ENCODE results near the gene MALRD1.

The MALRD1 gene

DNA sequence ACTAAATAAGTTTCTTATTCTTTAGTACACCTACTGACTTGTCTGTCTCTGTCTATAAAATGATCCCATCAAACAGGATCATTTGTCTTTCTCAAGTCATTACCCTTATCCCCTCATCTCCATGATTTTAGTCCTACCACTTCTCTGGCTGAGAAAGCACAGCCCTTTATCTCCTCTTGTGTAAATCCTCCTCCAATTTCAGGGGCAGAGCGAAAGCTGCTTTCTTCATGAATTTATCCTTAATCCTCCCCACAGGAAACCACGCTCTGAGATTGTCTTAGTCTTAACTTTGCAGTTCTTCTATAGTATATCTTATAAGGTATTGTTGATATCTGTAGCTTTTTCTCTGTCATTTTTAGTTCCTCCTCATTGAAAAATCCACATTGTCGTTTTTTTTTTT lies 528.0 kb downstream of the MALRD1 start:
- DNase-seq (ENCODE audit: low read depth): no peak

DNA sequence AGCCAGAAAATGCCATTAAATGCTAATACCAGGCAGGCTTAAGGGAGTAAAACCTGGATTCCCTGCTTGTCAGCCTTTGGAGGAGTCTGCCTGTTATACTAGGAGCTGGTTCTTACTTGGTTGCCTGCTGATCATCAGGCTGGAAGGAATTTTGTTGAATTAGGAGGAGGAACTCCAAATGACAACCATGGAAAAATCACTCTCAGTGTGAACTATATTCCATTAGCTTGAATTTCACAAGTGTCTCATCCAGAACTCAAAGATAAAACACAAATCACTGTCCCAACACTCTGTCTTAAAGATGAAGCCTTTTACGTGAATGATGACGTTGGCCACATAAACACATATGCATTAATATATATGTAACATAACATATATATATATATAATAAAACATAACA lies 528.8 kb downstream of the MALRD1 start:
- DNase-seq (ENCODE audit: low read depth): no peak

DNA sequence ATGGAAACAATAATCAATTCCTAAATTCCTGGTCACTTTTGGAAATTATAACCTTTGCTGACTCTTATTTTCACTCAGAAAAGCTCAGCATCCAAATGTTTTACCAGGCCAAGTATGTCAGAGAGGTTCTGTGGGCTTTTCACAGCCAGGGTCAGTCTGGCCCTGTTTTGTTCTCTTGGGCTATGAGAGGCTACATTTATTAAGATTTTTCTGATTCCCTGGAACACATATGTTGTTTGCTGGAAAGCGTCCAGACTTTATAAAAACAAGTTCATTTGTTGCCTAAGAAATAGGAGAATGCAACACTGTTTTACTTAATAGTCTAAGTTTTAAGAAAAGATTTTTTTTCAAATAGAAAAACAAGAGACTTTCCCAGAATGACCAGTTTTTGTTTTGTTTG lies 529.2 kb downstream of the MALRD1 start:
- no peak for DNase-seq (ENCODE audit: low read depth)

DNA sequence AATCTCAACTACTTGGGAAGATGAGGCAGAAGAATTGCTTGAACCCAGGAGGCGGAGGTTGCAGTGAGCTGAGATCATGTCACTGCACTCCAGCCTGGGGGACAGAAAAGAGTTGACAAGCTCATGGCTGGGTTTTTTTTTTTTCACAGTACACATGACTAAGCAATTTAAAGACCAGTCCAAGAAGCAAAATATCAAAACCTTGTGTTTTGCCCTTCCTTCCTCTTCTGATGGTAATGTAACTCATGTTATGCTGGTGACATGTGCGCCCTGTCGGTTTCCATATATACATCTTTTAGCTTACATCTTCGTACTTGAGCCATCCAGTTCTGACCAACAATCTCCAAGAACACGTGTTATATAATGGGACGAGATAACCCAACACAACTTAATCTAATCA lies 530.0 kb downstream of the MALRD1 start:
- no peak for DNase-seq (ENCODE audit: low read depth)

DNA sequence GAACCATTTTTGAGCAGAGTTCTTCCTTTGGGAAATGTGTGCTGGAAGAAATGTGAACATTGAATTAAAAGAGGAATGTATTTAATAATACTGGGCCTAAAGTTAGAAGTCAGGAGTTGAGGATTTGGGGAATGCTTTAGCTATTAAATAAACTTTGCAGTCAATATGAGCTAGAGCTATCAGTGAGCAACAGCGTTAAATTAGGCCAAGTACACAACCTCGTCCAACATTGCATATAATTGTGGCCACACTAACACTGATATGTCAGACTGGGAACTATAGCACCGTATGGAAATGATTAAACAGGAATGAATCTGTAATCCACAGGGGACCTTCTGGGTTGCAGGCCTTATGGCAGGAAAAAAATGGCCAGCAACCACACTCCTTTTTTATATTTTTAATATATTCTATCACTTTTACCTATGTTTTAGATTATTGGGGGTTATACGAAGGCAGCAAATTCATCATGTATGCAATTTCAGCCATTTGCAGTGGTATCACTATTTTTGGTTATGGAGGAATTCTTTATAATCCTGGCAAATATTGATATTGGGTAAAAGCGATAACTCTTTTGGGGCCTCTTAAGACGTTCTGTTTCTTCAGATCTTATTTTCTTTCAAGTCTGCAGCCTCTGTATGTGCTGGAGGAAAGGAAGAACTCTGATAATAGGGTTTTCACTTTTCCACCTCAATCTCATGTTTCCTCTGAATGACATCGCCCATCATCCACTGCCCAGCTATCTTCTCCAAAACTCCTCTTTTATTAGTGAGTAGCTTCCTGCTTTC lies 531.4 kb downstream of the MALRD1 start:
- DNase-seq (ENCODE audit: low read depth): no peak

DNA sequence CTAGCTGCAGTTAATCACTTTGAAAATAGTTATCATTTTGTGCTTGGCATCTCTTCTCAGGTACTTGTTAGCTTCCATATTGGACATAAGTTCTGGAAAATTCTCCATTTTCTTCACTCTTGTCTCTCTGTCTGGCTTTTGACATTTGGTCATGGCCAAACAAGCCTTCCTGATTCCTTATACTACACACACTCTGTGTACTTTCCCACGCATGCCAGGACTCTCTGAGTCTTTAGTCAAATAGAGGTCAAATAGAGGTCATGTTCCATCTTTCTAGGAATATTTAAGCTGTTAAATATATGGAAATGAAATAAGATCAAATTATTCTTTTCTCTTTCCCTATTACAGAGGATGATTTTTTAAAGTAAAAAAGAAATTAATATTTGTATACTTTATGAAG lies 532.1 kb downstream of the MALRD1 start:
- DNase-seq (ENCODE audit: low read depth): no peak

DNA sequence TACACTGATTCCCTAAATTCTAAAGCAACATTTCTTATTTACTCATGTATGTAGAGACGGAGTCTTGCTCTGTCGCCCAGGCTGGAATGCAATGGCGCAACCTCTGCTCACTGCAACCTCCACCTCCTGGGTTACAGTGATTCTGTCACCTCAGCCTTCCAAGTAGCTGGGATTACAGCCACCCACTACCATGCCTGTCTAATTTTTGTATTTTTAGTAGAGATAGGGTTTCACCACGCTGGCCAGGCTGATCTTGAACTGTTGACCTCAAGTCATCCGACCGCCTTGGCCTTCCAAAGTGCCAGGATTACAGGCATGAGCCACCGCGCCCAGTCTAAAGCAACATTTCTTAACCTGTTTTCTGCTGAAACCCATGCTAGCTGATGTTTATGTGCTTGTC lies 540.0 kb downstream of the MALRD1 start:
- DNase-seq (ENCODE audit: low read depth): no peak

DNA sequence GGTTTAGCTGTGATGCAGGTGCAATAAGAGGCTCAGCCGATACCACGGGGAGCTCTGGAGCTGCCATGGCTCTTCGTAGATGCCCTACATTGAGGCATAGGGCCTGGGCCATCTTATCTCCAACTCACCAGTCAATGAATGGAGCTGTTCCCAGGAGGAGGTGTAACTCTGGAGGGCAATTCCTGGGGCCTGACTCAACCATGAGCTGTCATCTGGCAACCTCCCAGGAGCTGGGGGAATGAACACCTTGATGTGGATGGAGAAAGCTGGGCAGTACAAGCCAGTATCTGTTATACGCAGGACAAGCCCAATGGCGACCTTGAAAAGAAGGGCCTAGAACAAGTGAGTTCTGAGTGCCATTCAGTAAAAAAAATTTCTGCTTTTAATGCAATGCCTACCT lies 543.7 kb downstream of the MALRD1 start:
- no peak for DNase-seq (ENCODE audit: low read depth)

DNA sequence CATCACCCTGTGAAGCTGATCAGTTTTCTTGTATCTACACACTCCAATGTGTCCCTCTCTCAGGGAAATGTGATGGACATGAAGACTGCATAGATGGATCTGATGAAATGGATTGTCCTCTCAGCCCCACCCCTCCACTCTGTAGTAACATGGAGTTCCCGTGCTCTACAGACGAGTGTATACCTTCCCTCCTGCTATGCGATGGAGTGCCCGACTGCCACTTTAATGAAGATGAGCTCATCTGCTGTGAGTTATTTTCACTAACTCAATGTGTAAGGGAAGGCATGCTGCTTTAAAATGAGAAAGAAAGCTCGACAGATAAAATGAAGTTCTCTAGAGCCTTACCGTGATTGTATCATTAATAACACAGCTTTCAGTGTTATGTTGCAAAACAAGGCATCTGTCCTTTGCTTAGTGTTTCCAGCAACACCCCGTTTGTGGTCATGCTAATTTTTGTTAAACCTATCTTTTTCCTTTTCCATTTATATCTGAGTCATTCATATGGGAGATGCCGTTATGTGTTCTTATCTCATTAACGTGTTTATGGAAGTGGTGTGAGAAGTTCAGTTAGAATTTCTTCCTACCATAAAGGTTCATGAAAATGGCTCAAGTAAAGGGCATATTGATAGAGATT lies 546.7 kb downstream of the MALRD1 start:
- DNase-seq (ENCODE audit: low read depth): no peak

DNA sequence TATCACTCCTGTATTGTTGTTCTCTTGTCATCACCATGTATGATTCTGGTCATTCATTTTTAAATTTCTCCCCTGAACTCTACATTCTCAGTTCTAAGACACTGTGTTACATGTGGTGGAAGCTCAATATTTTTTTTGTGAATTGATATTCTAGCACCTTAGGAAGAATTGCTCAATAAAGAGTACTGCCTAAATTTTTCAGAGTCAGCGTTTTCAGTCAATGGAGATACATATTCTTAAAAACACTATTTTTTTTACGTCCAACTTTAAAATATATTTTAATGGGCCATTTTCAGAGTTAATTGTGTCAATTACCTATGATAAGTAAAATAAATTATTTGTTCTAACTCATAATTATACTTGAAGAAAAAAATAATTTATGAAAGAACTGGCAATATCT lies 557.2 kb downstream of the MALRD1 start:
- DNase-seq (ENCODE audit: low read depth): no peak

DNA sequence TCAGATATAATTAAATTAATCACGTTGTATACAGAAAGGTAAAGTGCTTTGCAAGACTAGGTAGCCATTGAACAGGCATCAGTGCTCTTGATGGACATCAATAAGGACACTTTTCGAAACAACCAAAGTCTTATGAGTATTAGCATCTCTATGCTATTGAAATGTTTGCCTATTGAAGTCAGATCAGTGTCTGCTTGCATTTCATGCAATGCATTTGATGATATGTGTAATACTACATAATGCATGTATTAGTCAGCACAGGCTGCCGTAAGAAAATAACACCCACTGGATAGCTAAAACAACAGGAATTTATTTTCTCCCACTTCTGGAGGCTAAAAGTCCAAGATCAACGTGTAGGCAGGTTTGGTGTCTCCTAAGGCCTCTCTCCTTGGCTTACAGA lies 558.4 kb downstream of the MALRD1 start:
- DNase-seq (ENCODE audit: low read depth): no peak

DNA sequence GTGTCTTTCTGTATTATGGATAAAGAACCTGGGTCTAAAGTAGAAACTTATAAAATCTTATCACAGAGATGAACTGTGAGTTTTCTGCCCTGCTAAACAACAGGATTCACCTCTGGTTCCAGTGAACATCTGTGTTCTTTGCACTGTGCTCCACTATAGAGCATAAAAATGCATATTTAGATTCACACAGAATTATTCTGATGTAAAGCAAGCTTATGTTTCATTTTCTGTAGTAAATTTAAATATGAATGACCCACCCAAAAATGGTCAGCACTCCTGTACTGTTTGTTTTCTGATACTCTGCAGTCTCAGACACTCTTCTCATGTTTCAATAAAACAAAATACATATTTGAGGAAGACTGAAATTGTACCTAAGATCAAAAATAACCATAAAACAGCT lies 563.2 kb downstream of the MALRD1 start:
- no peak for DNase-seq (ENCODE audit: low read depth)

DNA sequence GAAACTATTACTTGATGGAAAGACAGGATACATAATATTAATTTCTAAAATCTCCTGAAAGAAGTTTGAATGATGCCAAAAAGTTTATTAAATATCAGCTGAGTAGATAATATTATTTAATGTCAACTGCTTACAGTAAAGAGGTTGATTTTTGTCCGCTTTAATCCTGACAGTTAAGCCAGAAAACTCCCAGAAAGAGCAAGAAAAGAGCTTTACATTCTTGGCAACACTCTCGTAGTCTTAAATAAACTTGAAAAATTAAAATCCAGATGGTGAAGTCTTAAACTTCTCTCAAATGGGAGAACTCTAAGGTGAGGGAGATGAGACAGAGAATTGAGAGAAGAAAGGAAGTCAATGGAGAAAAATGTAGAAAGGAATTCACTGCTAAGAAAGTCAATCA lies 568.4 kb downstream of the MALRD1 start:
- no peak for DNase-seq (ENCODE audit: low read depth)

DNA sequence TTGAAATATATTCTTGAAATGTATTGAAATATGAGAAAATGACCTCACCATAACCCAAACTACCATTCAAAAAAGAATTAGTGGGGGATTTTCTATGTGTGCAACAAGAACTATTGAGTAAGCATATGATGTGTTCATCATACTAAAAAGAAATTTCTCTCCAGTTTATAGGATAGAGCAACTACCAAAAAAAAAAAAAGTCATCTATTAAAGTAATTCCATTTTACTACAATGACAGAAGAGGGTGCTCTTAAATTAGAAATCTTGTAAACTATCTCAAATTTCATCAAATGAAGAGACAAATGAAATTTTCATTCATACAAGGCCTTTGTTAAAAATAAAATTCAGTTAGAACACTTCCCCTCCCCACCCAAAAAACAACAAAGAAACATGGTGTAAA lies 572.2 kb downstream of the MALRD1 start:
- DNase-seq (ENCODE audit: low read depth): no peak

DNA sequence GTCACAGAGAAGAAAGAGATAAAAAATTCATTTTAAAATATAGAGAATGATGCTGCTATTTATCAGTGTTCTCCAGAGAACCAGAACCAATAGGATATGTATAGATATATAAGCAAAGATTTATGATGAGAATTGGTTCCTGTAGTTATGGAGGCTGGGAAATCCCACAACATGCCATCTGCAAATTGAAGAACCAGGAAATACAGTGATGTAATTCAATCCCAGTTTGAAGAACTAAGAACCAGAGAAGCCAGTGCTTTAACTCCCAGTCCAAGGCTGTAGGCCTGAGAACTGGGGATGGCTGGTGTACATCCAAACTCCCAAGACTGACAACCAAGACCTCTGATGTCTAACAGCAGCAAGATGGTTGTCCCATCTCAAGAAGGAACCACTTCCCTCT lies 574.7 kb downstream of the MALRD1 start:
- no peak for DNase-seq (ENCODE audit: low read depth)

DNA sequence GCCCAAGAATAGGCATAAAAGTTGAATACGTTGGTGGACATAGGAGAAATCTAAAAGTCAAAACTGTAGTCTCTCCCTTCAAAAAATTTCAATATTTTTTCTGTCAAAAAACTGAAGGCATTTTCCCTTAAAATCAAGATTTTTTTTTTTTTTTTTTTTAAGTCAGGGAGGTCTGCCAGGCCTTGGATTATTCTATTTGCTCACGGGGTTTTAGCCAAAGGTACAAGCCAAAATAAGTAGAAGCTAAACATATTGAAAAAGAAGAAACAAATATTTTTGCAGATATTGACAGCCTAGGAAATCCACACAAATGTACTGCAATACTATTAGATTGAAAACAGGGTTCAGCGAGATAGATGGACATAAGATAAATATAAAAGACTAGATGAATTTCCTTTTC lies 577.6 kb downstream of the MALRD1 start:
- no peak for DNase-seq (ENCODE audit: low read depth)

DNA sequence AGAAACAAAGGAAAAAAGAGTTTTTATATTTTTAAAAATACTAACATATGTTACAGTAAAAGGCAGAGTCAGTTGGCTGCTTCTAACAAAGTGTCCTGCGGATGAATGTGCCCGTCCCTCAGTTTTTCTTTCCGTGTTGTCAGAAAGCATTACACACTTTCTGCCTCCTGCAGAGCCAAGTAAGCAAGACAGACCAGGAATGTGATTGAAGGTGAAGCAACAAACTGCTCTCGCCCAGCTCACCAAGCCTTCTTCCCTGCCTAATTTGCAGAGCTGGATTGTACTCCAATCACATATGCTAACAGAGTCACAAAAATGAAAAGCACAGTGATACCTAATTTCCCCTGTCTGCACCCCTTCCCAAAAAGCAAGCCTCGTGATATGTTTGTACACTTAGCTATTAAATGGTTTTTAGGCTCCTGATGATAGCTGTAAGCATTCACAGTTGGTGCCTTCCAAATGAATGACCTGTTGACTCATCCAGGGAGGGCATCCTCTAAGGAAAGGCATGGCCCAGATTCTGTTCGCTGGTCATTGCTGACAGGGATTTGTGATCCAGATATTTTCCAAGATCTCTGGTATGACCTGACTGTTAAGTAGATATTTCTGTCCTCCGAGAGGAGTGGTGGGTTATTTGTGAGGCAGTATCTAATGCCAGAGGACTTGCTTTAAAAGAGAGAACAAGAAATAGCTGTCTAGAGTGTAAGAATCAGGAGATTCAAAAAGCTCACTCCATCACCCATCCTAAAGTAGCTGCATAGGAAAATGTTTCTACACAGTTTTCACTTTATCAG lies 580.4 kb downstream of the MALRD1 start:
- DNase-seq (ENCODE audit: low read depth): no peak

DNA sequence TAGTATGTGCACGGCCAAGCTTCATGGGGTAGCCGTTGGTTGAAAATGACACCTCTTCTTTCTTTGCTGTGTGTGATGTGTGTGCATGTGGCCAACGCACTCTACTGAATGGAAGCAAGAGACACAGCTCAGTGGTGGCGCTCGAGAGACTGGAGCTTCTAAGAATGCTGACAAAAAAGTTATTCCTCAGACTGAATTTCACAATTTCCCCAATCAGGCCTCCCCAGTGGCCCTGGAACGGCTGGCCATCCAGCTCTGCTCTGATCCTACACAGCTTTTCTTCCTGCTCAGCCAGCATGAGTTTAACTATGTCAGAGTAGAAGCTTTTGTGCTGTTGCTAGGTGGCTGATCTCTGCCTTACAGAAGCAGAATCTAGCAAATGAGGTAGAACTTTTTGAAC lies 581.0 kb downstream of the MALRD1 start:
- DNase-seq (ENCODE audit: low read depth): no peak

DNA sequence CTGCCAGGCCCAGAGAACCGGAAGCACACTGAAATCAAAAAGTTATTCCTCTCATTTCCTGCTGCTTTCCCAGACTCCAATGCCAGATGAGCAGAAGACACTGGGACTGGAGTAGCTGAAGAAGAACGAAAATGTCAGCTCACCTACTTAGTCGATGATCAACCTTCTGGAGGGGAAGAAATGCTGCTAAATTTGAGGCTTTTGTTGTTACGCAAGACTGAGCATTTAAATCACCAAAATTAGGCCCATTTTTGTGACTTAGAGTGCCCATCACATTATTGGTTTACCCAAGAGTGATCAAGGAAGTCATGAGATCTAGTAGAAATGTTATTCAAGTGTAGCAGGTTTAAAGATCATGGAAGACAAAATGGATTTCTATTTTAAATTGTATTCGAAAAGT lies 585.6 kb downstream of the MALRD1 start:
- no peak for DNase-seq (ENCODE audit: low read depth)

DNA sequence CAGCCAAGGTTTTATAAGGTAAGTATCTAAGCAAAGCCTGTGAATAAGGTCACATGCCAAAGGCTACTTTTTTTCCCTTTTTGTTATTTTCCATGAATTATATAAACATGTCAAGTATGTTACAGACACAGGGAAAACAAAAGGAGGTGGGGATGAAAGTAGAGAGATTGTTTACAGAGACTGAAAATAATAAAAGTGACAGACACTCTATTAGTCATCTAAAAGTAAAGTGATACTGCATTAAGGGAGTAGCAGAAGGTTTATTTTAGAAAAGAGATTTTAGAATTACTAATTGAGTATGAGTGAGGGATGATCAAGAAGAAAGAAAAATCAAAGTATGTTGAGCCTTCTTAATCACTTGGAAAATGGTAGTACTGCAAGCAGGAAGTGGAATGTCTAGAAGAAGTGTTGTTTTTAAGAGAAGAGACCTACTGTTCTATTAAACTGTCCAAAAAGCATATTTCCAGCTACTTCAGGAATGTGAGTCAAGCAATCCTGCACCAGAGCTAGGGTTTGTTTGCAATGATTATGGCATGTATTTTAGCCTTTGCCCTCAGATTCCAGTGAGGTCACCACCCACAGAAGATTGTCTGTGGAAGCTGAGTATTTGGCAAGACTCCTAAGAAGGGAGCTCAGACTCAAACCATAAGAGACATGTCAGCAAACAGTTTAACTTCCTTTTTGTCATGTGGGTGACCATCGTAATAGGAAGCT lies 589.7 kb downstream of the MALRD1 start:
- peak; percentile 69 for DNase-seq (ENCODE audit: low read depth)

DNA sequence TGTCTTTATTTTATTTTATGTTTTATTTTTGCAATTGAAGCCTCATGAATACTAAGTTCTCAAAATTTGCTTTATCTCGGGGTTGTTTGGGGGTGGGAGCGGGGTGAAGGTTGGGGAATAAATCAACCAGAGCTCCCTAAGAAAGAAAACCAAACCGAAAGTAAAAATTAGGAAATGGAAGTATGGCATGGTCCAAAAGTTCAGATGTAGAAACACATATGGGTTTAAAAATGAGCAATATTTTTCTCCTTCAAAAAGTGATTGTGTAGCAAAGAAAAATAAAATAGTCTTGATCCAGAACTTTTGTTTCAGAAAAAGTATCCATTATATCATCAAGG lies 590.3 kb downstream of the MALRD1 start:
- DNase-seq (ENCODE audit: low read depth): no peak

DNA sequence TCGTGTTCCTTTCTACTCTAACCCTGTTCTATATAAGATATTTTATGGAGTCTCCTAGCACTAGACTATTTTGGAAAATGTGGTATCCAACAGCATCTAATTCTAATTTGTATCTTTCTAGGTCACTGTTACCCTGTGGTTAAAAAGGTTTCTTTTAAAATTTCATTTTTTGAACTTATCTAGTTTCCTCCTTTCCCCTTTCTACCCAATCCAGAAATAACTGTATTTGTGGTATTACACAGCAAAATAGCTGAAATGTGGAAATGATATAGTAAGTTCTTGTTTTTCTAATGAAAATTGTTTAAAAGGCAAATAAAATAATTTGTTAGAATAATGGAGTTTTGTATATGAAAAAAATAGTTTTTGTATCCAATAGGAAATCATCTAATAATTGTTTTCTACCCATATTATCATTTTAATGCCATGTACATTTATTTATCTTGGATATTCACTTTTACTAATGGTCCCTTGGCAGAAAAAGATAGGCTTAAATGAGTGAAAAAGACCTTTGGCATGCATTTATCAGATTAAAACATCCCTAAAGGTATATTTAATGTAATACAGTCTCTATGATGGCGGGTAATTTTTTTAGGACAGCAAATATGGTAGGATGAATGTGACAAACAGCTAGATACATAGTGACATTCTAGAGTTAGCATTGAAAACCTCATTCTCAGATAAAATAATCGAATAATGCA lies 592.1 kb downstream of the MALRD1 start:
- no peak for DNase-seq (ENCODE audit: low read depth)

All from HS-27A (cell line).